GM23338 (cell line): Measurements from ENCODE around the gene ATP1A4. TPM values are rescaled to one million over a fixed set of nuclear protein-coding genes. Genes with fewer than 3 reads are reported as not detected.

Source experiments
- ATAC-seq: fragments of 200-7000 bp; cut with Tn5 transposase; 3 replicates; pipeline ENCODE4 v1.9.1; 2020
- DNase-seq: peaks from one replicate; pipeline ENCODE4 v3.0.0-alpha.2; 2015; ENCODE audit warnings: low spot score
- H2AFZ ChIP-seq: fragments of 200-600 bp; sonication (generic); 2 replicates; pipeline ENCODE4 v1.8.0; 2016; ENCODE audit warnings: antibody characterized with exemption, mild to moderate bottlenecking, moderate library complexity
- H3F3A ChIP-seq: fragments of 200-600 bp; sonication (generic); replicated peaks from 2 replicates; pipeline ENCODE4 v1.8.0; 2017; ENCODE audit warnings: antibody characterized with exemption, mixed run types, low read depth
- H3K27ac ChIP-seq: fragments of 200-600 bp; sonication (generic); 2 replicates; pipeline ENCODE4 v1.6.1; 2016; ENCODE audit warnings: low read depth
- H3K27me3 ChIP-seq: fragments of 200-600 bp; sonication (generic); 2 replicates; pipeline ENCODE4 v1.8.0; 2016; ENCODE audit warnings: mild to moderate bottlenecking, mixed run types, moderate library complexity; ENCODE audit not compliant: insufficient read depth
- H3K36me3 ChIP-seq: fragments of 200-600 bp; sonication (generic); 2 replicates; pipeline ENCODE4 v1.8.0; 2016; ENCODE audit warnings: mild to moderate bottlenecking; ENCODE audit not compliant: insufficient read depth
- H3K4me1 ChIP-seq: fragments of 200-600 bp; sonication (generic); 2 replicates; pipeline ENCODE4 v1.8.0; 2016; ENCODE audit warnings: mild to moderate bottlenecking, moderate library complexity; ENCODE audit not compliant: insufficient read depth
- H3K4me2 ChIP-seq: fragments of 200-600 bp; sonication (generic); 2 replicates; pipeline ENCODE4 v1.7.1; 2017; ENCODE audit warnings: mixed run types
- H3K4me3 ChIP-seq: fragments of 200-600 bp; sonication (generic); 2 replicates; pipeline ENCODE4 v1.6.1; 2016; ENCODE audit warnings: mixed run types
- H3K79me2 ChIP-seq: fragments of 200-600 bp; sonication (generic); replicated peaks from 2 replicates; pipeline ENCODE4 v1.8.0; 2017; ENCODE audit warnings: mild to moderate bottlenecking; ENCODE audit not compliant: insufficient read depth
- H3K9me2 ChIP-seq: fragments of 200-600 bp; sonication (generic); 2 replicates; pipeline ENCODE4 v1.8.0; 2017; ENCODE audit not compliant: insufficient read depth
- H4K20me1 ChIP-seq: fragments of 200-600 bp; sonication (generic); replicated peaks from 2 replicates; pipeline ENCODE4 v1.8.0; 2017; ENCODE audit warnings: mild to moderate bottlenecking; ENCODE audit not compliant: insufficient read depth
- H3K27ac Mint-ChIP-seq: 2 replicates; pipeline ENCODE4 v1.8.0; 2020; ENCODE audit warnings: inconsistent platforms, mild to moderate bottlenecking, moderate library complexity, mixed read lengths
- H3K27me3 Mint-ChIP-seq: 3 replicates; pipeline ENCODE4 v1.8.0; 2022; ENCODE audit warnings: low read depth, mild to moderate bottlenecking, moderate library complexity, mixed read lengths, inconsistent platforms; ENCODE audit not compliant: insufficient read depth, poor library complexity
- H3K36me3 Mint-ChIP-seq: 3 replicates; pipeline ENCODE4 v1.8.0; 2021; ENCODE audit warnings: low read depth, mild to moderate bottlenecking, inconsistent platforms, moderate library complexity, mixed read lengths
- H3K4me1 Mint-ChIP-seq: 3 replicates; pipeline ENCODE4 v1.8.0; 2020; ENCODE audit warnings: mild to moderate bottlenecking, inconsistent platforms, mixed read lengths
- H3K4me3 Mint-ChIP-seq: 3 replicates; pipeline ENCODE4 v1.8.0; 2021; ENCODE audit warnings: moderate library complexity, mild to moderate bottlenecking, inconsistent platforms, mixed read lengths
- H3K9me3 Mint-ChIP-seq: 3 replicates; pipeline ENCODE4 v1.8.0; 2020; ENCODE audit warnings: moderate library complexity, mild to moderate bottlenecking, inconsistent platforms, mixed read lengths
- EZH2 ChIP-seq: fragments of 200-600 bp; sonication (generic); IDR thresholded peaks from one replicate; pipeline ENCODE4 v1.8.0; 2017; ENCODE audit warnings: antibody characterized with exemption, mild to moderate bottlenecking, low read depth; ENCODE audit not compliant: unreplicated experiment
- EZH2phosphoT487 ChIP-seq: fragments of 200-600 bp; sonication (generic); IDR thresholded peaks from one replicate; pipeline ENCODE4 v1.8.1; 2018; ENCODE audit warnings: antibody characterized with exemption; ENCODE audit not compliant: unreplicated experiment
- JUNB ChIP-seq: IDR thresholded peaks from one replicate; pipeline ENCODE4 v1.6.1; 2016; ENCODE audit warnings: antibody characterized with exemption; ENCODE audit not compliant: unreplicated experiment
- POLR2AphosphoS5 ChIP-seq: IDR thresholded peaks from 2 replicates; pipeline ENCODE4 v1.6.1; 2016; ENCODE audit warnings: antibody characterized with exemption, low read depth
- STAT1 ChIP-seq: IDR thresholded peaks from one replicate; pipeline ENCODE4 v1.6.1; 2016; ENCODE audit warnings: antibody characterized with exemption; ENCODE audit not compliant: unreplicated experiment
- ZNF114 ChIP-seq: fragments of 250-450 bp; sonication (Bioruptor Pico); IDR thresholded peaks from 2 replicates; pipeline ENCODE4 v1.5.0; 2020; ENCODE audit warnings: mild to moderate bottlenecking, moderate library complexity
- ZNF331 ChIP-seq: fragments of 250-450 bp; sonication (Bioruptor Pico); IDR thresholded peaks from 2 replicates; pipeline ENCODE4 v1.5.0; 2020; ENCODE audit warnings: low read depth, mild to moderate bottlenecking, moderate library complexity
- polyA plus RNA-seq: library from polyadenylated mRNA; unstranded; fragments of >200 nt; fragmentation: Nextera tagmentation; extraction: Ambion mirVana; gene quantifications from 2 replicates; pipeline ENCODE4 v1.2.1, GENCODE V29; 2016
- total RNA-seq: library from RNA; depleted of rRNA; stranded (reverse); fragments of >200 nt; shearing (Covaris generic); gene quantifications from 2 replicates; pipeline ENCODE4 v1.2.3, GENCODE V29; 2014
- TF ChIP-seq, protein P1 (sequence below): IDR thresholded peaks from one replicate; pipeline ENCODE4 v1.6.1; 2018; ENCODE audit warnings: antibody characterized with exemption; ENCODE audit not compliant: unreplicated experiment
- TF ChIP-seq, protein P2 (sequence below): IDR thresholded peaks from 2 replicates; pipeline ENCODE4 v1.6.1; 2016; ENCODE audit warnings: antibody characterized with exemption
- TF ChIP-seq, protein P3 (sequence below): fragments of 250-450 bp; sonication (Bioruptor Pico); IDR thresholded peaks from 2 replicates; pipeline ENCODE4 v1.5.0; 2020; ENCODE audit warnings: mild to moderate bottlenecking, moderate library complexity

The ATP1A4 gene
- total and polyA plus RNA-seq, 2 experiments from 2014 or later: 0.27 to 0.63 TPM

GRCh38 chr1:160206421-160207117, 55.2 kb downstream of the ATP1A4 start:
- Histone ChIP-seq H3K9me2 (0 out of 2 replicates have a peak, but pooled peaks cover 8% of the 10 kb centered on the region), H3K4me2 (peak overlapping the region; percentile 99), H3K79me2 (peaks cover 41% of the 10 kb centered on the region), H3F3A (peaks cover 9% of the 10 kb centered on the region), H2AFZ (no peak overlapping the region), H3K4me1 (peaks cover 58% of the 10 kb centered on the region), H3K27ac (peak overlapping the region; percentile 74; the same call in 1 of the 2 replicates), H4K20me1 (peaks cover 25% of the 10 kb centered on the region), H3K27me3 (no peaks in the 10 kb centered on the region), H3K4me3 (peak overlapping the region; percentile 96), H3K36me3 (peaks cover 16% of the 10 kb centered on the region)
- Mint-ChIP-seq H3K36me3 (peaks cover 29% of the 10 kb centered on the region), H3K4me3 (peak overlapping the region; percentile 83), H3K27me3 (peaks cover 25% of the 10 kb centered on the region), H3K9me3 (no peaks in the 10 kb centered on the region), H3K4me1 (peaks cover 65% of the 10 kb centered on the region), H3K27ac (no peak overlapping the region)
- 0 out of 2 replicates have a peak, but pooled peaks have one; percentile 19 for TF ChIP-seq POLR2AphosphoS5
- TF ChIP-seq ZNF114 (CRISPR knock-in tag): no peak
- TF ChIP-seq, protein P1, sequence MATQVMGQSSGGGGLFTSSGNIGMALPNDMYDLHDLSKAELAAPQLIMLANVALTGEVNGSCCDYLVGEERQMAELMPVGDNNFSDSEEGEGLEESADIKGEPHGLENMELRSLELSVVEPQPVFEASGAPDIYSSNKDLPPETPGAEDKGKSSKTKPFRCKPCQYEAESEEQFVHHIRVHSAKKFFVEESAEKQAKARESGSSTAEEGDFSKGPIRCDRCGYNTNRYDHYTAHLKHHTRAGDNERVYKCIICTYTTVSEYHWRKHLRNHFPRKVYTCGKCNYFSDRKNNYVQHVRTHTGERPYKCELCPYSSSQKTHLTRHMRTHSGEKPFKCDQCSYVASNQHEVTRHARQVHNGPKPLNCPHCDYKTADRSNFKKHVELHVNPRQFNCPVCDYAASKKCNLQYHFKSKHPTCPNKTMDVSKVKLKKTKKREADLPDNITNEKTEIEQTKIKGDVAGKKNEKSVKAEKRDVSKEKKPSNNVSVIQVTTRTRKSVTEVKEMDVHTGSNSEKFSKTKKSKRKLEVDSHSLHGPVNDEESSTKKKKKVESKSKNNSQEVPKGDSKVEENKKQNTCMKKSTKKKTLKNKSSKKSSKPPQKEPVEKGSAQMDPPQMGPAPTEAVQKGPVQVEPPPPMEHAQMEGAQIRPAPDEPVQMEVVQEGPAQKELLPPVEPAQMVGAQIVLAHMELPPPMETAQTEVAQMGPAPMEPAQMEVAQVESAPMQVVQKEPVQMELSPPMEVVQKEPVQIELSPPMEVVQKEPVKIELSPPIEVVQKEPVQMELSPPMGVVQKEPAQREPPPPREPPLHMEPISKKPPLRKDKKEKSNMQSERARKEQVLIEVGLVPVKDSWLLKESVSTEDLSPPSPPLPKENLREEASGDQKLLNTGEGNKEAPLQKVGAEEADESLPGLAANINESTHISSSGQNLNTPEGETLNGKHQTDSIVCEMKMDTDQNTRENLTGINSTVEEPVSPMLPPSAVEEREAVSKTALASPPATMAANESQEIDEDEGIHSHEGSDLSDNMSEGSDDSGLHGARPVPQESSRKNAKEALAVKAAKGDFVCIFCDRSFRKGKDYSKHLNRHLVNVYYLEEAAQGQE: no peak
- no peak for TF ChIP-seq ZNF331
- no peak for TF ChIP-seq STAT1
- TF ChIP-seq, protein P2, sequence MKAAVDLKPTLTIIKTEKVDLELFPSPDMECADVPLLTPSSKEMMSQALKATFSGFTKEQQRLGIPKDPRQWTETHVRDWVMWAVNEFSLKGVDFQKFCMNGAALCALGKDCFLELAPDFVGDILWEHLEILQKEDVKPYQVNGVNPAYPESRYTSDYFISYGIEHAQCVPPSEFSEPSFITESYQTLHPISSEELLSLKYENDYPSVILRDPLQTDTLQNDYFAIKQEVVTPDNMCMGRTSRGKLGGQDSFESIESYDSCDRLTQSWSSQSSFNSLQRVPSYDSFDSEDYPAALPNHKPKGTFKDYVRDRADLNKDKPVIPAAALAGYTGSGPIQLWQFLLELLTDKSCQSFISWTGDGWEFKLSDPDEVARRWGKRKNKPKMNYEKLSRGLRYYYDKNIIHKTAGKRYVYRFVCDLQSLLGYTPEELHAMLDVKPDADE: no peak
- no peak for TF ChIP-seq JUNB
- TF ChIP-seq EZH2: no peak
- DNase-seq (peak; percentile 65), ATAC-seq (peak; percentile 2; the same call in 2 of the 3 replicates)

DNA sequence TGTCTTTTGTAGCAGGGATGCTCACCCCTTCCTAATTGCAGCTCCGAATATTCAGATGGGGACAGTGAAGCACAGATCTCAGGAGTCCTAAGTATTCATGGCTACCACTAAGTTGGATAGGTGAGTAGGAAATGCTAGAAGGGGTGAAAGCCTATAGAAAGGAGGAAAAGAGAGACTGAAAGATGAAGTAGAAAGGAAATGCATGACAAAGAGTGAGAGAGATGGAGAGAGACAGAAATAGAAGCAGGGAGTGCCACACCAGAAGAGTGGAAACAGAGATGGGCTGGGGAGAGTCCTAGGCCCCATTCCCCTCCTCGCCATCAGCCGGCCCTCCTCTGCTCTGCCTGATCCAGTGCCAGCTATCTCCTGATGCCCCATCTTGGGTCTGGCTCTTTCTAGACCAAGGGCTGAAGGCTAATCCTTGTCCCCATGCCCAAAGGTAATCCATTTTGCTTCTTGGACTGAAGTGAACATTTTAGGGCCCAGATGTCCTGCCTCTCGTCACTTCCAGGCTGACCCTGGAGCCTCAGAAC, 55.8 kb downstream of the ATP1A4 start:
- no peak overlapping the region for H3K27ac Mint-ChIP-seq
- TF ChIP-seq, protein P3, sequence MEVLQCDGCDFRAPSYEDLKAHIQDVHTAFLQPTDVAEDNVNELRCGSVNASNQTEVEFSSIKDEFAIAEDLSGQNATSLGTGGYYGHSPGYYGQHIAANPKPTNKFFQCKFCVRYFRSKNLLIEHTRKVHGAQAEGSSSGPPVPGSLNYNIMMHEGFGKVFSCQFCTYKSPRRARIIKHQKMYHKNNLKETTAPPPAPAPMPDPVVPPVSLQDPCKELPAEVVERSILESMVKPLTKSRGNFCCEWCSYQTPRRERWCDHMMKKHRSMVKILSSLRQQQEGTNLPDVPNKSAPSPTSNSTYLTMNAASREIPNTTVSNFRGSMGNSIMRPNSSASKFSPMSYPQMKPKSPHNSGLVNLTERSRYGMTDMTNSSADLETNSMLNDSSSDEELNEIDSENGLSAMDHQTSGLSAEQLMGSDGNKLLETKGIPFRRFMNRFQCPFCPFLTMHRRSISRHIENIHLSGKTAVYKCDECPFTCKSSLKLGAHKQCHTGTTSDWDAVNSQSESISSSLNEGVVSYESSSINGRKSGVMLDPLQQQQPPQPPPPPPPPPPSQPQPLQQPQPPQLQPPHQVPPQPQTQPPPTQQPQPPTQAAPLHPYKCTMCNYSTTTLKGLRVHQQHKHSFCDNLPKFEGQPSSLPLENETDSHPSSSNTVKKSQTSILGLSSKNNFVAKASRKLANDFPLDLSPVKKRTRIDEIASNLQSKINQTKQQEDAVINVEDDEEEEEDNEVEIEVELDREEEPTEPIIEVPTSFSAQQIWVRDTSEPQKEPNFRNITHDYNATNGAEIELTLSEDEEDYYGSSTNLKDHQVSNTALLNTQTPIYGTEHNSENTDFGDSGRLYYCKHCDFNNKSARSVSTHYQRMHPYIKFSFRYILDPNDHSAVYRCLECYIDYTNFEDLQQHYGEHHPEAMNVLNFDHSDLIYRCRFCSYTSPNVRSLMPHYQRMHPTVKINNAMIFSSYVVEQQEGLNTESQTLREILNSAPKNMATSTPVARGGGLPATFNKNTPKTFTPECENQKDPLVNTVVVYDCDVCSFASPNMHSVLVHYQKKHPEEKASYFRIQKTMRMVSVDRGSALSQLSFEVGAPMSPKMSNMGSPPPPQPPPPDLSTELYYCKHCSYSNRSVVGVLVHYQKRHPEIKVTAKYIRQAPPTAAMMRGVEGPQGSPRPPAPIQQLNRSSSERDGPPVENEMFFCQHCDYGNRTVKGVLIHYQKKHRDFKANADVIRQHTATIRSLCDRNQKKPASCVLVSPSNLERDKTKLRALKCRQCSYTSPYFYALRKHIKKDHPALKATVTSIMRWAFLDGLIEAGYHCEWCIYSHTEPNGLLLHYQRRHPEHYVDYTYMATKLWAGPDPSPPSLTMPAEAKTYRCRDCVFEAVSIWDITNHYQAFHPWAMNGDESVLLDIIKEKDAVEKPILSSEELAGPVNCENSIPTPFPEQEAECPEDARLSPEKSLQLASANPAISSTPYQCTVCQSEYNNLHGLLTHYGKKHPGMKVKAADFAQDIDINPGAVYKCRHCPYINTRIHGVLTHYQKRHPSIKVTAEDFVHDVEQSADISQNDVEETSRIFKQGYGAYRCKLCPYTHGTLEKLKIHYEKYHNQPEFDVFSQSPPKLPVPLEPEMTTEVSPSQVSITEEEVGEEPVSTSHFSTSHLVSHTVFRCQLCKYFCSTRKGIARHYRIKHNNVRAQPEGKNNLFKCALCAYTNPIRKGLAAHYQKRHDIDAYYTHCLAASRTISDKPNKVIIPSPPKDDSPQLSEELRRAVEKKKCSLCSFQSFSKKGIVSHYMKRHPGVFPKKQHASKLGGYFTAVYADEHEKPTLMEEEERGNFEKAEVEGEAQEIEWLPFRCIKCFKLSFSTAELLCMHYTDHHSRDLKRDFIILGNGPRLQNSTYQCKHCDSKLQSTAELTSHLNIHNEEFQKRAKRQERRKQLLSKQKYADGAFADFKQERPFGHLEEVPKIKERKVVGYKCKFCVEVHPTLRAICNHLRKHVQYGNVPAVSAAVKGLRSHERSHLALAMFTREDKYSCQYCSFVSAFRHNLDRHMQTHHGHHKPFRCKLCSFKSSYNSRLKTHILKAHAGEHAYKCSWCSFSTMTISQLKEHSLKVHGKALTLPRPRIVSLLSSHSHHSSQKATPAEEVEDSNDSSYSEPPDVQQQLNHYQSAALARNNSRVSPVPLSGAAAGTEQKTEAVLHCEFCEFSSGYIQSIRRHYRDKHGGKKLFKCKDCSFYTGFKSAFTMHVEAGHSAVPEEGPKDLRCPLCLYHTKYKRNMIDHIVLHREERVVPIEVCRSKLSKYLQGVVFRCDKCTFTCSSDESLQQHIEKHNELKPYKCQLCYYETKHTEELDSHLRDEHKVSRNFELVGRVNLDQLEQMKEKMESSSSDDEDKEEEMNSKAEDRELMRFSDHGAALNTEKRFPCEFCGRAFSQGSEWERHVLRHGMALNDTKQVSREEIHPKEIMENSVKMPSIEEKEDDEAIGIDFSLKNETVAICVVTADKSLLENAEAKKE (CRISPR knock-in tag): no peak
- TF ChIP-seq EZH2phosphoT487 (no peak), EZH2 (no peak), JUNB (no peak)

More for the DNA sequence above, 55.8 kb downstream of the ATP1A4 start:
- DNase-seq (no peak), ATAC-seq (no peak)
- Histone ChIP-seq H2AFZ (no peak overlapping the region), H3F3A (peaks cover 9% of the 10 kb centered on the region), H3K4me3 (peak overlapping the region; percentile 96; the same call in 1 of the 2 replicates), H3K79me2 (peaks cover 41% of the 10 kb centered on the region), H3K27me3 (no peaks in the 10 kb centered on the region), H3K9me2 (0 out of 2 replicates have a peak, but pooled peaks cover 6% of the 10 kb centered on the region), H3K27ac (peak overlapping the region; percentile 74), H4K20me1 (peaks cover 26% of the 10 kb centered on the region), H3K36me3 (peaks cover 22% of the 10 kb centered on the region), H3K4me2 (peak overlapping the region; percentile 99), H3K4me1 (peaks cover 58% of the 10 kb centered on the region)
- H3K9me3 Mint-ChIP-seq: no peaks in the 10 kb centered on the region
- peaks cover 25% of the 10 kb centered on the region for H3K27me3 Mint-ChIP-seq
- peaks cover 35% of the 10 kb centered on the region for H3K36me3 Mint-ChIP-seq
- peaks cover 67% of the 10 kb centered on the region for H3K4me1 Mint-ChIP-seq
- peak overlapping the region; percentile 83; the same call in 2 of the 3 replicates for H3K4me3 Mint-ChIP-seq
